SIG-M5 (cell line): ENCODE results near the gene FLT4.

Experiments
- DNase-seq: peaks from one replicate; lab custom pipeline; 2025; lab: John Stamatoyannopoulos, UW

Gene FLT4

DNA sequence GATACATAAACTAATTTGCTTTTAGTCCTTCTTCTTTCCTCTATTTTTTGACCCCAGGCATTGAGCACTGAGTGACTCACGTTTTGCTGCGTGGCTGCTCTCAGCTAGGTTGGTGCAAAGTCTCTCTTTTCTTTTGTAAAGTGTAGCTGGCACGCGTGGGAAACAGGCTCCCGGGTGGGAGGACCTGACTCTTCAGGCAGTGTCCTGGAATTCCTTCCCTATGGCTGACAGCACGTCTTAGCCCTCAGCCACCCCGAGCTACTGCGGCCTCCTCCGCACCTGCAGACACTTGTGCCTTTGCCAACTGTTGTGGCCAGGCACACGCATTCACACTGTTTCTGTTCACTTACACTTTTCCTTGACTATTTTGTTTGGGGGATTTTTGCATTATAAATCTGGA lies 57.2 kb downstream of the FLT4 start:
- DNase-seq, result no peak

DNA sequence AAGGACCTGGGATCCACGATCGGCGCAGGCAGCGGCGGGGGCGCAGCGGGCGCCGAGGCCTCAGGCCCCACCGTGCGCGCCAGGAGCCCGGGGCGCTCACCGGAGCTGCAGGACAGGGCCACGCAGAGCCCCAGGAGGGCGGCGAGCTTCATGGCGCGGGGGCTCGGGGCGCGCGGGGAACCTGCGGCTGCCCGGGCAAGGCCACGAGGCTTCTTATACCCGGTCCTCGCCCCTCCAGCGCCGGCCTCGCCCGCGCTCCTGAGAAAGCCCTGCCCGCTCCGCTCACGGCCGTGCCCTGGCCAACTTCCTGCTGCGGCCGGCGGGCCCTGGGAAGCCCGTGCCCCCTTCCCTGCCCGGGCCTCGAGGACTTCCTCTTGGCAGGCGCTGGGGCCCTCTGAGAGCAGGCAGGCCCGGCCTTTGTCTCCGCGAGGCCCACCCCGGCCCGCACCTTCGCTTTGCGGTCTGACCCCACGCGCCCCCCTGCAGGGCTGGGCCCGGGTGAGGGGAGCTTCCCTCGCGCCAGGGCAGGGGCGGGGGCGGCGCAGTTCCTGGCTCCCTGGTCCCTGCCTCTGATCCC lies 58.0 kb downstream of the FLT4 start, which contains the start of gene SCGB3A1:
TSS of gene SCGB3A1 (minus strand) at position 189 of the 577 bp plus-strand sequence. CDS start at position 152, 37 bp downstream.
- no peak for DNase-seq

DNA sequence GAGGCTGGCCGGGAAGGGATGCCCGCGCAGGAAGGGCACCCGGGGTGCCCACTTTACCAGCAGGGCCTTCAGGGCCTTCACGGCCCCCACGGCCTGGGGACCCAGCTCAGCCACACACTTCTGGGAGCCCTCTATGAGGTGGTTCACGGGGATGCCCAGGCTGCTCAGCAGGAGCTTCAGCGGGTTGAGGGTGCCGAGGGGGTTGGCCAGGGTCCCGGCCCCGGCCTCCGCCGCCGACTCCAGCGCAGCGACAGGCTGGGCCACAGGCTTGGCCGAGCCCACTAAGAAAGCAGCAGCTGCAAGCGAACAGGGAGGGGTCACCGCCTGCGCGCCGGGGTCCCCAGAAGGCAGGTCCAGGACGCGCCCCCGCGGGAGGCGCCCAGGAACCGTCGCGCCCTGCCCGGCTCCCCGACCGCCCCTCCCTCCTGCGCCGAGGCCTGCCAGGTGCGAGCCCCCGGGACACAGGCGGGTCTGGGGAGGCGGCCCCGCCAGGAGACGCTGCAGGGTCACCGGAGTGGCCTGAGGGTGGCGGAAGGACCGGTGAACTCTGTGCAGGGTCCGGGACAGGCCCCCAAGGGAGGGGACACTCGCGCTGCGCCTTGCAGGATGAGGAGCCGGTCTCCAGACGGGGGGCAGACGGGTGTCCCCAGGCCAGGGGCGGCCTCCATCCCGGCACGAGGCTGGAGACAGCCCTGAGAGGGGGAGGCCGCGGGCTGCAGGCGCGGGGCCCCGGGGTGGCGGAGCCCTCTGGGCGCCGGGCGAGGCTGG lies 58.7 kb downstream of the FLT4 start:
- no peak for DNase-seq

DNA sequence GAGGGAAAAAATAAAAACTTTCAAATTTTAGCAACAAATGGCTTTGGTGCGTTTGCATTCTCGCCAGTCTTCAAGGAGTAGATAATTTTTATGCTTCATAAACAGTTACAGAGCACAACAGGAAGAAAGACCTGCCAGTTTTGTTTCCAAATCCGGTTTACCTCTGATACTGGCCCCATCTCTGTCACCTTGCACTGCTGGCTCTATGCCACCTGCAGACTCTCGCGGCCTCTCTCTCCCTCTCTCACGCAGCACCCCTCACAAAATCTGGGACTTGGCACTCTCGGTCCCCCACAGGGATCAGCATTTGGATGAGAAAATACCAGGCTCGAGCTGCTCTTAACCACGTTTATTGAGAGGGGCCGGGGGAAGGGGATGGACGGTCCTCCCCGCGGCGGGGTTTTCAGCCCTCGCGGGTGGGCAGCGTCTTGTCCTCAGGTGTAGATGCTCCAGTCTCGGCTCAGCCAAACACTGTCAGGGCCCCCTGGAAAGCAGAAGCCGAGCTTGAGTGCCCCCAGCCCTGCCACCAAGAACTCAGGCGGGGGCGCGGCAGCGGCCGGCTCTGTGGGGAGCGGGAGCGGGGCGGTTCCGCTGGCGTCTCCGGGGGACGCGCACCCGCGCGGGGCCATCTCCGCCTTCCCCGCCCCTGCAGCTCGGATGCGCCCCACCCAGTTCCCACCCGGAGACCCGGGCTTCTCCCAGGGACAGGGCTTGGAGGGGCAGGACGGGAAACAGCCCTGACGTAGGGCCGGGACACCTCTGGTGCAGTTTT lies 59.4 kb downstream of the FLT4 start:
- DNase-seq, result no peak

DNA sequence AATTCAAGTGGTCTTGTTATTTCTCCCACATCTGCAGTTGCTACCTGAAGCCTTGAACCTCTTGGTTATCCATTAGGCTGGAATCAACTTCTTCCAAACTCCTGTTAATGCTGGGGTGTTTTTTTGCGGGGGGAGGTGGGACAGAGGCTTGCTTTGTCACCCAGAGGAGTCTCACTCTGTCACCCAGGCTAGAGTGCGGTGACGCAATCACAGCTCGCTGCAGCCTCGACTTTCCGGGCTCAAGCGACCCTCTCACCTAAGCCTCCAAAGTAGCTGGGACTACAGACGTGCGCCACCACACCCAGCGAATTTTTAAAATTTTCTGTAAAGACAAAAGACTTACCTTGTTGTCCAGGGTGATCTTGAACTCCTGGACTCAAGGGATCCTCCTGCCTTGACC lies 62.5 kb downstream of the FLT4 start:
- DNase-seq, result no peak

DNA sequence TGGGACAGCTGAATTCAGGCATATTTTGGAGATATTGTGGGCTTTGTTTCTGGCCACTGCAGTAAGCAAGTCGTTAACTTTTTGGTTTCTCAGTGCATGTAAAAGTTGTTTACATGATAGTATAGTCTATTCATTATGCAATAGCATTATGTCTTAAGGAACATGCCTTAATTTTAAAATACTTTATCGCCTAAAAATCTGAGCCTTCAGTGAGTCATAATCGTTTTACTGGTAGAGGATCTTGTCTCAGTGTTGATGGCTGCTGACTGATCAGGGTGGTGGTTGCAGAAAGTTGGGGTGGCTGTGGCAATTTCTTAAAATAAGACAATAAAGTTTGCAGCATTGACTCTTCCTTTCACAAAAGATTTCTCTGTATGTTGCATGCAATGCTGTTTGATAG lies 63.2 kb downstream of the FLT4 start:
- DNase-seq, result no peak

DNA sequence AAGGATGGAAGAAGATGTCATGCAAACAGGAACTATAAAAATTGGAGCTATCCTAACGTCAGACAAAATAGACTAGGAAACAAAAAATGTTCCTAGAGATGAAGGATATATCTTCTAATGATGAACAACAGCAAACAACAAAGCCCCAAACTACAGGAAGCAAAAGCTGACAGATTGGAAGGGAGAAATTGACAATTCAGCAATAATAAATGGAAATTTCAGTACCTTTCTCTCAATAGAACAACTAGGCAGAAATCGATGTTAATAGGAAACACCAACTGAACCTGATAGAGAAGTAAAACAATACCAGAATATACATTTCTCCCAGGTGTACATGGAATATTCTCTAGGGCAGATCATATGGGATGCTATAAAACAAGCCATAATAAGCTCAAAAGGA lies 65.7 kb downstream of the FLT4 start:
- no peak for DNase-seq

DNA sequence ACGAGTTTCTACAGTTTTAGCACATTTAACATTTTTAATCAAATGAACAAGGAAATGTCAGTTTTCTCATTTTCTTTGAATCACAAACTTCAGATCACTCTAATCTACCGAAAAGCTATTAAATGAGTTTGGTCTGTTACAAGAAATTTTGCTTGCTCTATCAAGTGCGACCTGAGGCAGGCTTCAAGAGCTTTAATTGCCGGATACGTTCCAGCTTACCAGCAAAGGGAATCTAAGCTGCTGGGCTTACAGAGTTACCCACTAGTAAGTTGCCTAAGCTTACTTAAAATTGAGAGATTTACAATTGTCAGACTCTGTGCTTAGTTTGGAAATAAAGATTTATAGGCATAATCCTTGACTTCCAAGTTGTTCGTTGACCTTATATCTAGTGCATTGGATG lies 68.7 kb downstream of the FLT4 start:
- no peak for DNase-seq

DNA sequence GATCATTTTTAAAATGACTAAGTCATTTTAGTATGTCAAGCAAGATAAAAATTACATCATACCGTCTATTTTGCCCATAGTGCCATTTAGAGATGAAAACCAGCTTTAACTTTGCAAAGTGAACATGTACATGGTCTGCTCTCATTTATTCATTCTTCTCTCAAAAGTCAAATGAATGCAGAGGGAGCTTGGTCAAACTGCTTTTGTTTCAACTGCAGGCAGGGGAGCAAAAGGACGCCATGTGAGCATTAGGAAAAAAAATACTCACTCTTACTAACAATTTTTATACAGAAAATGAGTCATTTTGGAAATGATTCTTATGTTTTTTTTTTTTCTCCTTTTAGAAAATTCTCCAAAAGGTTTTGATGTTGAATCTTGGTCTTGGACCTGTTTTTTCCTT lies 73.8 kb downstream of the FLT4 start:
- no peak for DNase-seq

DNA sequence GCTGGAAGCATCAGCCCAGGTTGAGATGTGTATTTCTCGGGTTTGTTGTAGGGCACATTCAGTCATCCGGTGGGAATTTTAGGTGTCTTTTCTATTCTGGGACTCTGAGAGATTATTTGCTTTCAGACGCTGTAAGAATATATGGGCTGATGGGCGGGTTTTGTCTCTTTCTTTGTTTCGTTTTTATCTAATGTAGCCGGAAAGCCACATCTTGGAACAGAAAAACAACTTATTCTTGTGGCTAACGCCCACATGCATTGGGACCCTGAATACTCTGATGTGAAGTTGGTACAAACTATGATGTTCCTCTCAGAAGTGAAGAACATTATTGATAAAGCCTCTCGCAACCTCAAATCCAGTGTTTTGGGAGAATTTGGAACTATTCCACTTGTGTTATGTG lies 80.5 kb downstream of the FLT4 start:
- no peak for DNase-seq

DNA sequence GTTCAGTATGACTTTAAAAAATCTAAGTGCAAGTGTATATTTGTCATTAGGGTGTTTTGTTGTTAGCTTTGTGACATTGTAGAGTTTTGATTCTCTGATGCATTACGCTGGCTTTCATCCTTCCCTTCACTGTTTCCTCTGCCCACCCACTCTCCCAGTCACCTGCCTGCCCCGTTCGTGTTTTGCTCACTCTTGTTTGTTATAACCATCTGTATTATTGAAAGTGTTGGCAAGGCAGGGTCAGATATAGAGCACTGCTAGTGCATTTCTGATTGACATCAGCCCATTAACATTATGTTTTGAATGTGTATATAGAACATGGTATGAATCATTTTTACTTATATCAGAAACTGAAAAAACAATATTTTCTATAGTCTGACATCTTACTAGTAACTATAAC lies 85.4 kb downstream of the FLT4 start:
- DNase-seq, result no peak

DNA sequence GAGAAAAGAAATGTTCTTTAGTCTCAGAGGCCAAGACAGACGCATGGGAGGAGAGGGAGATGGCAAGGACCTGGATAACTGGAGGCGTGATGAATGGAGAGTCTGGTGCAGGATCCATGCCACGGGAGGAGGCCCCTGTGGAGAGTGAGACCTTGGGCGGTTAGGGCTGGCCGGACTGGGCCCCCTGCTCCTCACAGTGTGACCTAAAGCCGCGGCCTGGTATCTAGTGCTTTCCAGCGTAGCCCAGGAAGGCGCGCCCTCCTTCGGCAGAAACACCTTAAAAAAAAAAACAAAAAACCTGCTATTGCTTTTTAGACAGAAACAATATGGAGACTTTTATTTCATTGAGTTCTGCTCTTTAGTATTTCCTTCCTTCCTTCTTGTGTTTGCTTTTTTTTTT lies 91.2 kb downstream of the FLT4 start:
- DNase-seq, result no peak

DNA sequence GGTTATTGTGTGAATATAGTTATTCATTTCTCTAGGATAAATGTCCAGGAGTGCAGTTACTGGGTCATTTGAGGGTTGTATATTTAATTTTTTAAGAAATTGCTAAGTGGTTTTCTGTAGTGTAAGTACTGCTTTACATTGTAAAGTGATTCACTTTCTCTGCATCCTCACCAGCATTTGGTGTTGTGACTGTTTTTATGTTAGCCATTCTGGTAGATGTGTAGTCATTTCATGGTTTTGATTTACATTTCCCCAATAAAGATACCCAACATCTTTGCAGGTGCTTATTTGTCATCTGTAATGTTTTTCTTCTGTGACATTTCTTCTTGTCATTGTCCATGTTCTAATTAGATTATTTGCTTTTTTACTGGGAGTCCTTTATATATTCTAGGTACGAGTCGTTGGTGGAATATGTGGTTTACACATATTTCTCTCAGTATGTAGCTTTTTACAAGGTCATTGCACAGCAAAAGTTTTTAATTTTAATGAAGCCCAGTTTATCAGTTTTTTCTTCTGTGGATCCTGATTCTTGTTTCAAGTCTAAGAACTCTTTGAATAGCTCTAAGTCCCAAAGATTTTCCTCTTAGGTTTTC lies 92.1 kb downstream of the FLT4 start:
- DNase-seq, result no peak

DNA sequence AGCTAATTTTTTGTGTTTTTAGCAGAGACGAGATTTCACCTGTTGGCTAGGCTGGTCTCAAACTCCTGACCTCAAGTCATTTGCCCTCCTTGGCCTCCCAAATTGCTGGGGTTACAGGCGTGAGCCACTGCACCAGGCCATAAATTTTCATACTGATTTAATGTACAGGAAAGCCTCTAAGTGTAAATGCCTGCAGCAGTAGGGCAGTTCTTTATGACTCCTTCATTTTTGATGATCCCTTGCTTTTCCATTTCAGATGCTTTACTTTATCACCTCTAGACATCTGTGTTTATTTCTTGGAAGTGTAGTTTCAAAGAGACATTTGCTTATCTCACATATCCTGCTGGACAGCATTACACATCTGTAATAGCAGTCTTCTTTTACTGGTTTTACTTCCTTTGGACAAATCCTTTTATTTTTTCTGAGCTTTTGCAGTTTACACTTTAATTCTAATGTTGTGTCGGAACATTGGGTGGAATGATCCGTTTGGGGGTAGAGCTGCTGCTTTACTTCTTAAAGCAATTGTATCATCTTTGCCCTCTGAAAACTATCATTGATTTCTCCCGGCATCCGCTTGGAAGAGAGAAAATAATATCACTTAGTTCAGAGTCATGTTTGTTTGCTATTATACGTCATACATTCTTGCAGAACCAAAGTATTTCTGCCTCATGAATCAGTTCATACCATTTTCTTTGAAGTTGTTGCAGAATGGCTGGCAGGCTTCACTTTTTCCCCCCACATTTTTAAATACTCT lies 94.1 kb downstream of the FLT4 start:
- no peak for DNase-seq

DNA sequence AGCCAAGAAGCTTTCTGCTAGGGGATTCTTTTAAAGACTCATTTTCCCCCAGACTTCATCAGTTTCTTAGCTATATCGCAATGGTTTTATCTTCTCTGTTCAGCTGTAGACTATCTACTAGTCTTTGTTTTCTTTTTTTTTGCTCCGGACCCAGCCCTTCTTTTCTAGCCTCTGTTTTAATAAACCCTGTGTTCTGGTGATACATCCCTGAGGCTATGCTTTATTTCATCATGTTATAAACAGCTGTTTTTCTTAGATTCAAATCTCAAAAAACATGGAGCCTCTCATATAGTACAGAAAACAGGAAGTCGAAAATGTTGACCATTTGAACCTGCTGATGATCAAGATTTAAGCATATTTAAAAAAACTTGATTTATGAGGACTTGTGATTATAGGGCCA lies 95.9 kb downstream of the FLT4 start:
- DNase-seq, result no peak
